GM12878 (cell line): Measurements from ENCODE around the gene MRTFA.

Experiments used
- CBX5 ChIP-seq: sonication (generic); IDR thresholded peaks from 2 replicates; pipeline ENCODE4 v1.6.1; 2016; ENCODE audit warnings: low read depth, moderate library complexity, mild to moderate bottlenecking, inconsistent platforms
- CREB1 ChIP-seq: IDR thresholded peaks from 2 replicates; pipeline ENCODE4 v1.6.1; 2012; ENCODE audit warnings: low read depth, mild to moderate bottlenecking, inconsistent platforms
- IRF4 ChIP-seq: IDR thresholded peaks from 2 replicates; pipeline ENCODE4 v1.6.1; 2011; ENCODE audit warnings: low read depth, low read length
- SIX5 ChIP-seq: IDR thresholded peaks from 2 replicates; pipeline ENCODE4 v1.6.1; 2011; ENCODE audit warnings: mild to moderate bottlenecking, low read depth, low read length, moderate library complexity; ENCODE audit not compliant: severe bottlenecking
- YY1 ChIP-seq: IDR thresholded peaks from 2 replicates; pipeline ENCODE4 v1.6.1; 2011; ENCODE audit warnings: low read depth, mild to moderate bottlenecking, low read length
- TF ChIP-seq, protein P1 (sequence below), 3 experiments: IDR thresholded peaks in 2 of 3; conservative IDR thresholded peaks in 1 of 3; 2 replicates each; pipeline ENCODE4 v1.5.1; 2011; ENCODE audit warnings: low read depth in 3 of 3, low read length in 3 of 3, mild to moderate bottlenecking in 3 of 3, control low read depth in 2 of 3, moderate library complexity in 2 of 3, inconsistent platforms in 1 of 3, mixed read lengths in 1 of 3; ENCODE audit not compliant: control insufficient read depth in 2 of 3, insufficient read depth in 1 of 3; ENCODE audit errors: extremely low read depth in 1 of 3
- TF ChIP-seq, protein P2 (sequence below): IDR thresholded peaks from 2 replicates; pipeline ENCODE4 v1.6.1; 2011; ENCODE audit warnings: borderline replicate concordance, low read depth, mild to moderate bottlenecking, moderate library complexity, low read length; ENCODE audit not compliant: insufficient read depth, poor library complexity, severe bottlenecking

GRCh38 chr22:40668611-40669411 lies 32.3 kb upstream of the MRTFA start:
- no peak for TF ChIP-seq YY1
- TF ChIP-seq, protein P1, sequence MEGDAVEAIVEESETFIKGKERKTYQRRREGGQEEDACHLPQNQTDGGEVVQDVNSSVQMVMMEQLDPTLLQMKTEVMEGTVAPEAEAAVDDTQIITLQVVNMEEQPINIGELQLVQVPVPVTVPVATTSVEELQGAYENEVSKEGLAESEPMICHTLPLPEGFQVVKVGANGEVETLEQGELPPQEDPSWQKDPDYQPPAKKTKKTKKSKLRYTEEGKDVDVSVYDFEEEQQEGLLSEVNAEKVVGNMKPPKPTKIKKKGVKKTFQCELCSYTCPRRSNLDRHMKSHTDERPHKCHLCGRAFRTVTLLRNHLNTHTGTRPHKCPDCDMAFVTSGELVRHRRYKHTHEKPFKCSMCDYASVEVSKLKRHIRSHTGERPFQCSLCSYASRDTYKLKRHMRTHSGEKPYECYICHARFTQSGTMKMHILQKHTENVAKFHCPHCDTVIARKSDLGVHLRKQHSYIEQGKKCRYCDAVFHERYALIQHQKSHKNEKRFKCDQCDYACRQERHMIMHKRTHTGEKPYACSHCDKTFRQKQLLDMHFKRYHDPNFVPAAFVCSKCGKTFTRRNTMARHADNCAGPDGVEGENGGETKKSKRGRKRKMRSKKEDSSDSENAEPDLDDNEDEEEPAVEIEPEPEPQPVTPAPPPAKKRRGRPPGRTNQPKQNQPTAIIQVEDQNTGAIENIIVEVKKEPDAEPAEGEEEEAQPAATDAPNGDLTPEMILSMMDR (IDR thresholded peaks at IDR 0.05 in 2 of 3, conservative IDR thresholded peaks at IDR 0.05 in 1 of 3; ENCODE audit: control insufficient read depth in 2 of 3, extremely low read depth in 1 of 3, insufficient read depth in 1 of 3, low read depth in 3 of 3, low read length in 3 of 3) = no peak
- TF ChIP-seq, protein P2, sequence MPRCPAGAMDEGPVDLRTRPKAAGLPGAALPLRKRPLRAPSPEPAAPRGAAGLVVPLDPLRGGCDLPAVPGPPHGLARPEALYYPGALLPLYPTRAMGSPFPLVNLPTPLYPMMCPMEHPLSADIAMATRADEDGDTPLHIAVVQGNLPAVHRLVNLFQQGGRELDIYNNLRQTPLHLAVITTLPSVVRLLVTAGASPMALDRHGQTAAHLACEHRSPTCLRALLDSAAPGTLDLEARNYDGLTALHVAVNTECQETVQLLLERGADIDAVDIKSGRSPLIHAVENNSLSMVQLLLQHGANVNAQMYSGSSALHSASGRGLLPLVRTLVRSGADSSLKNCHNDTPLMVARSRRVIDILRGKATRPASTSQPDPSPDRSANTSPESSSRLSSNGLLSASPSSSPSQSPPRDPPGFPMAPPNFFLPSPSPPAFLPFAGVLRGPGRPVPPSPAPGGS = no peak
- TF ChIP-seq CREB1 = no peak
- TF ChIP-seq SIX5 = no peak
- peak; percentile 55; the same call in 1 of the 2 replicates for TF ChIP-seq IRF4
- TF ChIP-seq CBX5 = no peak
